NCI-H146 treated with DMSO at 0.1 percent for 48 hours (cell line): Measurements from ENCODE around the gene HRH1.
"Not testable (repeated sequence)": the region's sequence is repeated elsewhere in the genome, so short reads cannot be mapped to it uniquely, and the experiment has no call there.

Experiments used
- DNase-seq: peaks from one replicate; lab custom pipeline; 2025; ENCODE audit not compliant: unreplicated experiment; lab: John Stamatoyannopoulos, UW

HRH1 gene

DNA sequence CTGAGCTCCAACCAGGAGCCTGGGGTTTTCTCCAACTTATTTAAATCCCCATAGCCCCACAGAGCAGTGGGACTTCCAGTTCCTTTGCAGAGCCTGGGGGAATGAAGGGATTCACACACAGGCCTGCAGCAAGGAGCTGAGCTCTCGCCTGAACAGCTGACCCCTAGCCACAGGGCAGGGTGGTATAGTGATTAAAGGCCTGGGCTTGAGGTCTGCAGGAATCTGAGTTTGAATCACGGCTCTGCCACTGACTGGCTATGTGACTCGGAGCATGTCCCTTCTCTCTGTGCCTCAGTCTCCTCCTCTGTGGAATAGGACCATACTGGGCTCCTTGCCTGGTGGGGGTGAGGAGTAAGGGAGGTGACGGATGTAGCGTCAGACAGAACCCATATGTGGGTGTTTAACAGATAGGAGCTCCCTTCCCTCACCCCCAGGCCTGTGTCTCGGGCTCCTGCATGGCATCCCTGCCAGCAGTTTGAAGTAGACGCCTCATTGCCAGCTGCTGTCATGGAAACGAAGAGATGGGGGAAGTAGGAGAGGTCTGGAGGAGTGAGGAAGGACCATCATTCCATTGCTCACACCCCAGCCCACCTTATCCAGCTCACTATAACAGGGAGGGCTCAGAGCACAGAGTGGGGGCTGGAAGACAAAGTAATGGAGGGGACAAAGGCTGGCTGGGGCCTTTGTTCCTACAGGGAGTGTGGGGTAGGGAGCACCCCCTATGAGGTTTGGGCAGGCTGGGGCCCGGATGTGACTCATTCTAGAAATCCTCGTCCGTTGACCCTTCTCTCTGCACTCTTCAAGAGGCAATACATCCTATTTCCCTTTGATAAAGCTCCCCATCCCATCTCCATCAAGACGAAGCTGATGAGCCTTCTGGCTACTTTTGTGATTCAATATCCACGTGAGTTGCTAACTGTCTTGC is 14.8 kb downstream of the HRH1 start:
- no peak for DNase-seq

DNA sequence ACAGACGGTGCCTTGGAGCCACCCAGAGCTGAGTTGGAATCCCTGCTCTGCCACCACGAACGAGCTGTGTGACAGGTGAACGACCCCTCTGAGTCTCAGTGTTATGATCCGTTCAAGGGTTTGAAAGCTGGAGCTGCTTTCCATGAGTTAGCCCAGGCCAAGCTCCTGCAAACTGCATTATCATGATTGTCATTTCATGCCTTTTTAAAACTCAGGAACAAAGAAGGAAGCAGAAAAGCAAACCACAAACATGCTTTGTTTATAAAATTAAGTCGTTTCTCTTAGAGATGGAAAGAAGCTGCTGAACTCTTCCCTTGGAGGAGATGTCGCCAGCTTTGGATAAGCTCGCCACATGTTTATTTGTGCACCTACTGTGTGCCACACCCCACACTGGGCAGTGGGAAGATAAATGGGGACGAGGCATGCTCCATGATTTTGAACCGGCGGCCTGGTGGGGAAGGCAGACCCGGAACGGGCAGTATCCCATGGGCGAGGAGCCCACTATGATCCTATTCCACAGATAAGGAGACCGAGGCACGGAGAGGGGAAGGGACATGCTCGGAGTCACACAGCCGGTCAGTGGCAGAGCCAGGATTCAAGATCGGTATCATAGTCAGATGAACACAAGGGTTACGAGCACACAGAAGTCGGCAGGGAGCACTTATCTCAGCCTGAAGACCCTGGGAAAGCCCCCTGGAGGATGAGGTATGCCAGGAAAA is 15.9 kb downstream of the HRH1 start:
- DNase-seq, result no peak

DNA sequence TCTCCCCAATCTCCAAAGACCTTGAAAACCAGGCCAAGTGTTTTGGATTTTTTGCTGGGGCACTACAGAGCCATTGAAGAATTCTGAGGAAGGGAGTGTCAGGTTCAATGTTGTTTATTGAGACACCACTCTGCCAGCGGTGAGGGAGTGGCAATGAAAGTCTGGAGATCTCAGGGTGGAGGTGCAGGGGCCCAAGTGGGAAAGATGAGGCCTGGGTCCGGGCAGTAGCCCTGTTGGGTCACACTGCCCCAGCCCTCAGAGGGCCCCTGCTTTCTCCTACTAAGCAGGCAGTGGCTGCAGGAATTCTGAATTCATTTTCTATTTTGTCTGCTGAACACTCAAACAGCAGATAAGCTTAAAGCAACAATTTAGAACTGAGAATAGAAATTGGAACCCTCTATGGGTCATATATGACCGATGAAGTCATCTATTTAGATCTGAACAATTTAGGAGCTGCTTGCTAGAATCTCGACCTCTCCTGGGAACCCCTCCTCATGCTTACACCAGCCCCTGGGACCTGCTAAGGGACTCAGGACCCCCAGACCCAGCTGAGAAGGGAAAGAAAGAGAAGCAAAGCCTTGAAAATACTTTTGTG is 17.9 kb downstream of the HRH1 start:
- DNase-seq, result no peak

DNA sequence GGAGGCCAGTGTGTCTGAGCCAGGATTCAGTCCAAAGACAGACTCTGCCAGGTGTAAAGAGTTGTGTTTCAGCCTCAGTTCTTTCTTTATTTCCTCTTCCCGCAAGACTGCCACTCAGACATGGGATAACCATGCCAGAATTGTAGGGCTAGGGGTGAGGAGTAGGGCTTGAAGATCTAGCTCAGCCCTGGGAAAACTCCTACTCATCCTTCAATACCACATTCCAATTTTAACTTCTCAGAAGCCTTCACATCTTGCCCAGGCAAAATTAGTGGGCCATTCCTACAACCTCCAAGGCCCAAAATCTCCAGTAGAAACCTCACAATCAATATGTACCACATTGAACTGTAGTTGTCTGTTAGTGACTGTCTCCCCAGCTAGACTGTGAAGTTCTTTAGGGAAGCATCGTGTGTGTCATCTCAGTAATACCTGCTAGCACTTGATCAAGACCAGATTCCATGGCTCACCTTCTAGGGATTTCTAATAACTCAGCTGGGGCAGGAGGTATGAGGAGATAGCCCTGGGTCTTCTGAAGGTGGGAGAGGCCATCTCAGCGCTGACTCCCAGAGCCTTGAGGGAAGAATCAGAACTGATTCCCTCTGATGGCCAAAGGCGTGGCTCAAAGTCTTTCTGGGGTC is 19.7 kb downstream of the HRH1 start:
- DNase-seq, result no peak

DNA sequence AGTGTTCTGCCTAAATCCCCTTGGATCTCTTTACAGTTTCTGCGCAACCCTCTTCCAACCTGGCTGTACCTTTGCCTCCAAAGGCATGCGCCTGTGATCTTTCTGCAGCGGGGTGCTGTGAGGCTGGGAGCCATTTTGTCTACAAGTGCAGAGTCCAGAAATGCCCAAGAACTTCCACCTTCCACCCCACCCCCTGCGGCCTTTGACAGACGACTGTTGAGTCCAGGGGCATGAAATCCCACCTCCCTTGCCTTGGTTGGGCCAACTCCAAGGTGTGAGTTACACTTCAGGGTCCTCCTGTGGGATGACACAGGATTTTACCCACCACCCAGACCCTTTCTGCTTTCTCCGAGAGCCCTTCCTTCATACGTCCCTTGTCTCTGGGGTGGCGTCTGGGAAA is 24.1 kb downstream of the HRH1 start:
- no peak for DNase-seq

DNA sequence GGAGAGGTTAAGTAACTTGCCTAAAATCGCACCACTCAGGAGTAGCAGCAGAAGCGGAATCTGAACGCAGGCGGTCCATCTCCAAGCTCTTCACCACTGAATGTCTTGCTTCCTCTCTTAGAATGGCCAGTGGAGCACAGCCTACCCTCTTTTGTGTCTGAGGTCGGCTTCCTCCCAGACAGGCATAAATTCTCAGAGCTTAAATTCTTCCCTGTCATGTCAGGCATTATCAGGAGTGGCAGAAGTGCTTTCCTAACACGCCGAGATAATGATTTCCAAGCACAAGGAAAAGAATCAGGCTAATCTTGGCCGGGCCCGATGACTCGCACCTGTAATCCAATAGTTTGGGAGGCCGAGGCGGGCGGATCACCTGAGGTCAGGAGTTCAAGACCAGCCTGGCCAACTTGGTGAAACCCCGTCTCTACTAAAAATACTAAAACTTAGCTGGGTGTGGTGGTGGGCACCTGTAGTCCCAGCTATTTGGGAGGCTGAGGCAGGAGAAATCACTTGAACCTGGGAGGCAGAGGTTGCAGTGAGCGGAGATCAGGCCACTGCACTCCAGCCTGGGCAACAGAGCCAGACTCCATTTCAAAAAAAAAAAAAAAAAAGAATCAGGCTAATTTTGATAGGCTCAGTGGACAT is 30.2 kb downstream of the HRH1 start:
- DNase-seq, result not testable (repeated sequence)

DNA sequence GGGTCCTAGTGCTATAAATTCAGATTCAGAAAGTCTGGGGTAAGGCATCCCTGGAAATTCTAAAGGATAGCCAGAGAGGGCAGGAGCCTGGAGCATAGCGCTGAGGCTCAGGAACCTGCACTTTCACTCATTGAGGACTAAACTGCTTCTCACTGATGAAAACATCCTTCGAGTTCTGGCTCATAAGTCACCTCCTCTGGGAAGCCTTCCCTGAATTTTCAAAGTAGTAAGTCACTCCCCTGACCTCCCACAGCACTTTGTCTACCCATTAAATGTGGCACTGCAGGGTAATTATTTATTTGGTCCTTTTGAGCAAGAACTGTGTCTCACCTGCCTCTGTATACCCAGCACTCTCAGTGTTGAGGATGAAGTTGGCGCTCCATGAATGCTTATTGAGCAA is 30.9 kb downstream of the HRH1 start:
- no peak for DNase-seq

DNA sequence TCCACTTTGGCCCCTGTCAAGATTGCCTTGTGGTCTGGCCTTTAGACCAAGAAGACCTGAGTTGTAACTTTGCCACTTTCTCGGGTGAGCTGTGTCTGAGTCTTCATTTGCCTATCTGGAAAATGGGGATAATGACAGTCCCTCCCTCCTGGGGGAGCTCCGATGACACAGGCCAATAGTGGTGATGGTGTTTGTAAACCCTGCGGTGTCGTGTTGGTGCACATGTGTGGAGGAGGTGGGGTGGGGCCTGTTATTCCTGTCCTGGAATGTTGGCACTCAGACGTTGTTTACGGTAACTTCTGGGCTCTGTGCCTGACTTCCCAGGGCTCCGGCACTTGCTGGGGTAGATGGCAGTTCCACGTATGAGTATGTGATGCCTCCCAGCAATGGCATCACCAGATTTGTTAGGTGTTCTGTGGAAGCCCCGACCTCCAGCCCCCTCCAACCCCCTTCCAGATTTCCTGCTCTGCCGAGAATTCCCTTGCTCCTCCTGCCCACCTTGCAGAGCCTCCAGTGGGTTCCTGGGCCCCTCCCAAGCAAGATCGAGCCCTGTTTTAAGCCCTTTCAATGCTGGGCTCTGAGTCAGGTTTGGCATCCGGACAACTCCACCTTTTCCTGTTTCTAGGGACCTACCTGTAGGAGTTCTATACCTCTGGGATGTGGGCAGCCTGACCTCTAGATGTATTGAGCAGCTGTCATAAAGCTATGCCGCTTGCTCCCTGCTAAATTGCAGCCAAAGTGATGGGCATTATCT is 31.4 kb downstream of the HRH1 start:
- no peak for DNase-seq

DNA sequence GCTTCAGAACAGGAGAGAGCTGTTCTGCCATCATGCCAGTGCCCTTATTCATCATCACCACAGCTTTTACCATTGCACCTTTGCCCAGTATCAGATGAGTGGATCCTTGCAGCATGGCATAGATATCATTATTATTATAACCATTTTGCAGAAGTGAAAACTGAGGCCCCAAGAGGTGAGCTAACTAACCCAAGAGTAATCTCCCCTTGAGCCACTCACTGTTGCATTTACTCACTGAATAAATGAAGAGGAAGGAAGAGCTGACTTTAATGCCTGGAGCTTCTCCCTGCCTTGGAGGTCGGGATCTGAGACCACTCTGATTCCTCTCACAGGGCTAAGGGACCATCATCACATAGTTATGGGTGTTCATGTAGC is 32.0 kb downstream of the HRH1 start:
- DNase-seq, result no peak

DNA sequence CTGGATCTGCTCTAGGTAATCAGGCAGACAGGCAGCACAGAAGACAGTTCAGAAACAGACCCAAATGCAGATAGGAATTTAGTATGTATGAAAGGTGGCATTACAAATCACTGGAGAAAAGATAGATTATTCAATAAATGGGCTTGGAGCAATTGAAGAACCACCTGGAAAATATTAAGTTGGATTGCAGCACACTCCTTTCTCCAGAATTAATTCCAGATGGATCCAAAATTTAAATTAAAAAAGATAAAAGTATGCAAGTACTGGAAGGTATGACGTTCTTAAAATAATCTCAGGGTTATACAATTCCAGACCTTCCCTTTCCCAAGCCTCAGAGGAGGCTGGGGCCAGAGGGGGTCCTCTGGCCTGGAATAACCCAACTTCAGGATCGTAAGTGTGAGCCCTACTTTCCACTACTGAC is 32.5 kb downstream of the HRH1 start:
- no peak for DNase-seq

DNA sequence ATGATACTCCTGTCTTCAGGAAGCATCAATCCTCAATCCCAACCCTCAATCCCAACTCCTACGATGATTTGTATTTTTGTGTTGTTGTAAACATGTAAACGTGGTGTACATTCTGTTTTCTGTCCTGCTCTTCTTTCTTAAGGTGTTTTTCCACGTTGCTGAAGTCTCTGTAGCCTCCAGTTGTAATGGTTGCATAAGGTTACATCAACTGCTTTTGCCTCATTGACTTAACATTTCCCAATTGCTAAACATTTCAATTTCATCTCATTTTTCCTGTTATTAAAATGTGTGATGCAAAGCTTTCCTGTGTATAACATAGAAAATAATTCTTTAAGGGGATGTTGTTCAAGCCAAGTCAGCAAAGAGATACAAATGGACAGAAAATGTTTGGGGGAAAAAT is 33.4 kb downstream of the HRH1 start:
- DNase-seq, result no peak

DNA sequence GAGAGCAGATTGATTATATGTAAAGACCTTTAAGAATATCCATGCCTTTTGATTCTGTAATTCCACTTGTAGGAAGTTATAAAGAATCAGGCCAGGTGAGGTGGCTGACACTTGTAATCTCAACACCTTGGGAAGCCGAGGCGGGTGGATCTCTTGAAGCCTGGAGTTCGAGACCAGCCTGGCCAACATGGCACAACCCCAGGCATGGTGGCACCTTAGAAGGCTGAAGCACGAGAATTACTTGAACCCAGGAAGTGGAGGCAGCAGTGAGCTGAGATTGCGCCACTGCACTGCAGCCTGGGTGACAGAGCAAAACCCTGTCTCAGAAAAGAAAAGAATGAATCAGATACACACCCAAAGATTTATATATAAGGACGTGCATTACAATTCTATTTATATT is 33.9 kb downstream of the HRH1 start:
- no peak for DNase-seq

DNA sequence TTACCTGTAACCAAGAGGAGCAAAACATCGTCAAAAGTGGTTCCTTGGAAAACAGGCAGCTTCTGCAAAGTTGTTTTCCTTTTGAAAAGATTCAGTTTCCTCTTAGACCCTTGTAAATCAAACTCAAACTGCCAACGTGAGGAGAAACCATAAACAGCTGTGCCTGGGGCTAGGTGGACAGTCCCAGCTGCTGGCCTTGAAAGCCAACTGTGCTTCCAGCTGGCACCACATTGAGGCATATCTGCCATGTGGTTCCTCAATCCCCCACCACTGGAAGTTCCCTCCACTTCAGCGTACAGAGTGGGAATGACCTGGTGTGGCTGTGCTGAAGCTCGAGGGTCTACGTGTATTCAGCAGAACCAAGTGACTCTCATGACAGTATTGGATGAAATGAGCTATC is 40.9 kb downstream of the HRH1 start:
- DNase-seq, result no peak

DNA sequence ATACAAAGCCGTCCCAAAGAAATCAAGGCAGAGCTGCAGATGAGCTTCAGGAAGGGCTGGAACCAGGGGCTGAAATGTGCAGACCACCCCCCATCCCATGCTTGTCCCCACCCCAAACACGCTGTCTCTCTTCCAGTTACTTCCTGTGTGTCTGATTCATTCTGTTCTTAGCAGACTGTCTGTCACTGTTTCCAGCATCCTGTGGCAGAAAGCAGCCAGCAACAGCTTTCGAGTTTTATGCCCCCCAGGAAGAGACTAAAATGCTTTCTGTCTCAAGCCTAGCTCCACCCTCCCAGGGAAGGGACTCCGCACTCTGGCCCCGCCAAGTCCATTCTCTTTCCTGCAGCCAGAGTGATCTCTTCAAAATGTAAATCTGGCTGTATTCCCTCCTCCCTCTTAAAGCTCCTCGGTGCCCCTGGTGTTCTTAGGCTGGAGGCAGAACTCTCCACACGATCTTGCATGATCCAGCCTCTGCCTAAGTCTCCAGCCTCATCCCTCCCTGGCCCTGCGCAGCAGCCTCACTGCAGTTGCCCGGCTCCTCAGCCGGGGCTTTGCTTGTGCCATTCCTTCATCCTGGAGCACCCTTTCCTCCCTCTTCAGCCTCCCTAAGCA is 41.5 kb downstream of the HRH1 start:
- DNase-seq, result no peak

DNA sequence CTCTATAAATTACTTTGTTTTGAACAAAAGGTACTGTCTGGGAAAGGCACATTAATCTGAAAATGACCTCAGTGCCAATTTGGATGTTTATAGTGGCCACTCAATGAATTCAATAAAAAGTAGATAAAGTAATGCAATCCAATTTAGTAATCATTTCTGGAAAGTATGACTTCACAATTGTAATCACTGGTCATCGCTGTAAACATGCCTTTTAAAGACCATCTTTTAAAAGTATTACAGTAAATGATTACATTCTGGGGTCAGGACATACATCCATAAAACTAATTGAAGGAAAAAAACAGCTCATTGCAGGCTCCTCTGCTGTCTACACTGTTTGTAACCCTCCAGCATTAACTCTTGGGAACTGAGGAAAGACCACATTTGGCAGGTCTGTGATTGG is 43.2 kb downstream of the HRH1 start:
- no peak for DNase-seq

DNA sequence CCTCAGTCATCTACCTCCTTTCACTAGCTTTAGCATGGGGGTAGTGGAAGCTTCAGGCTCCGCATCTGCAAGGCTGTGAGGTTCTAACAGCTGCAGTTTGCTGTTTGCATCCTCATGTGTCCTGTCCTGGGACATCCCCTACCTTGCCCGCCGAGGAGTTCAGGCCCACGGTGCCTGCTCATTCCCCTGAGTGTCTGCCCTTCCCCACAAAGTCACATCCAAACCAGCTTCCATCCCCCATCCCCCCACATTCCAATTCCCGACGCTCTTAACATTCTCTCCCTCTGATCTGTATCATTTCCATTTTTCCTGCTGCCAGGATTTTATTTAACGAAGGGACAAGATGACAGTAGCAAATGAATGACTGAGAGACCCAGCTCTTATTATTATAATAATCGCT is 43.8 kb downstream of the HRH1 start:
- no peak for DNase-seq

DNA sequence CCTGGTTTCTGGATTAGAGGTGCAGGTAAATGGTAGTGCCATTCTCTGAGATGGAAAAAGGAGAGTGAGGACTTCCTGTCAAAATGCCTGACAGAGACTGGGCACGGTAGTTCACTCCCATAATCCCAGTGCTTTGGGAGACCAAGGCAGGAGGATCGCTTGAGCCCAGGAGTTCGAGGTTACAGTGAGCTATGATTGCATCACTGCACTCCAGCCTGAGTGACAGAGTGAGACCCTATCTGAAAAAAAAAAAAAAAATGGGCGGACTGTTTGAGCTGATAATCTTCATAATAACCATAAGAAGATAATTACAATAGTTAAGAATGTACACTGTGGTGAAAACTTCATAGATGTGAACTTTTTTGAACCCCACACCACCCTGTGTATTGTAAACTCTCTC is 44.2 kb downstream of the HRH1 start:
- DNase-seq, result no peak

DNA sequence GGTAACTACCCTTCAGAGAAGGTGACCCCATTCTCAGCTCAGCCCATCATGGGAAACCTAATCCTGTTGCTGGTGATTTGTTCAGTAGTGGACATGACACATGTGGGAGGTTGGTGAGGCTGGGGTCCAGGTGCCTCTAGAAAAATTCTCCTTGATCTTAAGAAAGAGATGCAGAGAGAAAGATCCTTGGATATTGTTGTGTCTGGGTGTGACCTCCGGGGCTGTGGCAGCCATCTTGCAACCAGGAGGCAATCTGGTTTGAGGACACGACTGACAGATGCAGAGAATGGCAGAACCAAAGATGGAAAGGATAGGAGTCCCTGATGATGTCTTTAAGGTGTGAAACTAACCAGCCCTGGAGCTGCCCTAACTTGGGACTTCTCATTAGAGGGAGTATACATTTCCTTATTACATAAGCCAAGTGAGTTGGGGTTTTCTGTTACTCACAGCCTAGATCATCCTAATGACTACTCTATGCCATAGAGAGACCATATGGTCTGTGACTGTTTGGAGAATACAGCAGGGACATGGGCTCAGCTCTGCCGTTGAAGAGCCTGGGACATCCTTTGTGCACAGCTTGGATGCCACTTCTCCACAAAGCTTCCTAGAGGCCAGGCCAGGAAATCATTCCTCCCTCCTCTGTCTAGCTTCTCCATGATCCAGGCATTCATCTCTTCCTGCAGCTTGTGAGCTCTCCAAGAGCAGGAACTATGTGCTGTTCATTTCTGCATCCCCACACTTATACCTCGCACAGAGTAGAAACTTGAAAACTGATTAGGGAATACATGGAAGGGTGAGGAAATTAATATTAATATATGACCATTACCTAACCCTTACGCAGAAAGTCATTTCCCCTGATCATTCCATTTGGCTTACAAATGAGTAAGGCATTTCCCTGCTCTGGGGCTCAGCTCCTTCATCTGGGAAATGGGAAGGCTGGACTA is 45.9 kb downstream of the HRH1 start:
- DNase-seq, result no peak
